Activated CD8-positive, alpha-beta T cell treated with anti-CD3 and anti-CD28 coated beads, Interleukin-2, amount 10 ng/mL, durations not matched to agents 7 days and 5 days (primary cell): ENCODE results near the gene EFTUD2. TPM values are rescaled to one million over a fixed set of nuclear protein-coding genes. Genes with fewer than 3 reads are reported as not detected.

Experiments
- ATAC-seq: fragments of 150-1000 bp; cut with Tn5 transposase; one replicate; pipeline ENCODE4 v1.10.0; 2021; ENCODE audit warnings: moderate library complexity
- CTCF ChIA-PET: fragments of 350-600 bp; sonication (Branson Sonifier 250); formaldehyde crosslinking; loops from one replicate; lab custom pipeline; 2021; ENCODE audit warnings: antibody characterized with exemption; lab: Charles Lee
- POLR2A ChIA-PET: fragments of 350-600 bp; sonication (Branson Sonifier 250); formaldehyde crosslinking; loops from one replicate; lab custom pipeline; 2021; ENCODE audit warnings: antibody characterized with exemption; lab: Charles Lee
- DNase-seq: peaks from one replicate; pipeline ENCODE4 v3.0.0-alpha.2; 2020
- H3K27ac Mint-ChIP-seq: one replicate; pipeline ENCODE4 v1.8.0; 2021; ENCODE audit warnings: mild to moderate bottlenecking, mixed read lengths
- H3K27me3 Mint-ChIP-seq: one replicate; pipeline ENCODE4 v1.8.0; 2021; ENCODE audit warnings: low read depth, mixed read lengths
- H3K36me3 Mint-ChIP-seq: one replicate; pipeline ENCODE4 v1.8.0; 2021; ENCODE audit warnings: low read depth, mixed read lengths
- H3K4me1 Mint-ChIP-seq: one replicate; pipeline ENCODE4 v1.8.0; 2021; ENCODE audit warnings: low read depth, mixed read lengths
- H3K4me3 Mint-ChIP-seq: one replicate; pipeline ENCODE4 v1.8.0; 2021; ENCODE audit warnings: mild to moderate bottlenecking, mixed read lengths
- H3K9me3 Mint-ChIP-seq: one replicate; pipeline ENCODE4 v1.8.0; 2022; ENCODE audit warnings: mixed read lengths; ENCODE audit not compliant: insufficient read depth
- total RNA-seq, 2 experiments: library from RNA; stranded (reverse); gene quantifications; one replicate each; pipeline ENCODE4 v1.2.3, GENCODE V29; 2021

Gene EFTUD2
- total RNA-seq, 2 experiments from 2014 or later = 148 to 156 TPM

DNA sequence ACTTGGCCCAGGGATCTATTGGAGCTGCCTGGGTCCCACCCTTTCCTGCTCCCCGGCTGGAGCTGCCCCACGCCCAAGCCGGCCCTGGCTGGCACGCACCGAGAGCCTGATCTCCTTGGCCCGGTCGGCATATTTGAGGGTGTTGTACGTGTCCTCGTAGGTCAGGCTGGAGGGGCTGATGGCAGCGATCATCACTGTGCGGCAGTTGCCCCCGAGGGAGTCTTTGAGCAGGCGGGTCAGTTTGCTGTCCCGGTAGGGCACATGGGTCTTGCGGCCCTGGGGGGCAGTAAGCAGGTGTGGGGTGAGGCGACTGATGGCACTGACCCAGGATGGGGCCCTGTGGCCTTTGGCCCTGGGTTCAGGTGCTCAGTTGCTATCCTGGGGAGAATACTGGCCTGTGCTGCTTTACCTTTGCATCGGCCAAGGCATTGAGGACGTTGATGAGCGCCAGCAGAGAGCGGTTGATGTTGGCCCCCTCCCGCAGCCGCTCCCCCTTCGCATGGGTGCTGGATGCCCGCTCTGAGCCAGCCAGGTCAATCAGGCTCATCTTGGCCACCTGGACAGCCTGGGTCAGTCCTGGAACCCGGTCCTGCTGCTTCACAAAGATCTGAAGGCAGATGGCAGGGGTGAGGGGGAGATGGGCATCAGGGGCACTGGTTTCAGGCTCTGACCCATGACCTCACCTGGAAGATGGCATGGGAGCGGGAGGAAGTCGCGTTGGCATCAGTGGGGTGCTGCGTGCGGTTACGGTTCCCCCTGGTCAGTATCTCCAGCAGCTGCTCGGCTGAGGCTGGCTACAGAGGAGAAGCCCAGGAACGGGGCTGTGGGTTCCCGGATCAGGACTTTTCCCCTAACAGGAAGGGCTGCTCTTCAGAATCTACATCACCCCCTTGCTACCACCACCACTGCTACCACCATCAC is 34.8 kb upstream of the EFTUD2 start:
- no peak for ATAC-seq
- H3K27ac Mint-ChIP-seq = no peak overlapping the region
- ChIA-PET POLR2A (no interaction called here), CTCF (no interaction called here)
- no peaks in the 10 kb centered on the region for H3K27me3 Mint-ChIP-seq
- H3K36me3 Mint-ChIP-seq = peaks cover 70% of the 10 kb centered on the region
- H3K9me3 Mint-ChIP-seq = no peaks in the 10 kb centered on the region
- H3K4me1 Mint-ChIP-seq = peaks cover 2% of the 10 kb centered on the region
- H3K4me3 Mint-ChIP-seq = no peak overlapping the region
- DNase-seq = no peak

DNA sequence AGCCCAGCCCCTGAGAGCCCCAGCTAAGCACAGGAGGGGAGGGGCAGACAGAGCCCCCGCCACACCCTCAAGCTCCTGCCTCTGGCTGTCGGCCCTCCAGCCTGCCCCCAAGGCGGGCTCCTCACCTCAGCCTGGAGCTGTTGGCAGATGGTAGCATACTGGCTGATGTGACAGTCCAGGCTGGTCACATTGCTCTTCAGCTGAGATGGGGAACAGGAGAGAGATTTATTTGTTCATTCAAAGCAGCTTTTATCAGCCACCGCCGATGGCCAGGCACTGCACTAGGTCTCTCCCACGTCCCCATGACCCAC is 33.5 kb upstream of the EFTUD2 start:
- no peak for DNase-seq
- POLR2A ChIA-PET = interaction anchor here (0.9 kb wide), 1 partner anchor 10 kb away, joined by 3 read pairs; no protein-coding TSS in a partner anchor
- no peak for ATAC-seq
- Mint-ChIP-seq H3K27ac (no peak overlapping the region), H3K4me1 (no peaks in the 10 kb centered on the region), H3K27me3 (no peaks in the 10 kb centered on the region), H3K4me3 (no peak overlapping the region), H3K9me3 (no peaks in the 10 kb centered on the region), H3K36me3 (peaks cover 72% of the 10 kb centered on the region)
- CTCF ChIA-PET = interaction anchor here (0.9 kb wide), 2 partner anchors 13 to 89 kb away, joined by 3 read pairs; no protein-coding TSS in a partner anchor

DNA sequence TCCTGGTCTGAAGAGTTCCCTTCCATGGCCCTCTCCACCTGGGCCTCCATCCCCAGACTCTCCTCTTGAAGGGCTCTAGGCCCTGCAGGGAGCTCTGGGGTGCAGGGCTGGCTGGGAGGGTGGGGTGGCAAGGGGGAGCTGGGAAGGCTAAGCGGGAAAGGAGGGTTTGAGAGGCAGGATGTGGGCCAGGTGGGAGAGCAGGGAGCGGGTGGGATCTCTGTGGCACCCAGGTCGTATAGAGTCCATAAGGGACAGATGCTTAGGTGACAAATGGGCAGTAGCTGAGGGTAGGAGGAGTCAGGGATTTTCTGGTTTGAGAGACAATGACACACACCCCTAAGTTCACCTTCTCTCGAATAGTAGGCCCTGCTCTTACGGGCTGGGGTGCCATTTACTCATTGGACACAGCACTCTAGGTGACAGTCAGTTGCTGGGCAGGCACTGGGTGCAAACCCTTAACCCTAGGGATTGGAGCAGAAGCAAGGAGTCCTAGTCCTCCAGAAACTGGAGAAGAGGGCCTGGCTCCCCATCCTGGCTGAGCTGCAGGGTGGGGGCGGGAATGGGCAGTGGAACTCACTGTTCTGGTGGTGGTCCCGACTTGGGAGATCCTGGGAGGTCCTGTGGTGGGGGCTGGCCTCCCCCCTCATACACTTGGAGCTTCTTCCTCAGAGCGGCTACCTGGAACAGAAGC is 33.0 kb upstream of the EFTUD2 start:
- CTCF ChIA-PET = interaction anchor here (0.9 kb wide), 2 partner anchors 12 to 89 kb away, joined by 3 read pairs; no protein-coding TSS in a partner anchor
- Mint-ChIP-seq H3K36me3 (peaks cover 74% of the 10 kb centered on the region), H3K4me3 (no peak overlapping the region), H3K4me1 (no peaks in the 10 kb centered on the region), H3K27ac (no peak overlapping the region), H3K9me3 (no peaks in the 10 kb centered on the region), H3K27me3 (no peaks in the 10 kb centered on the region)
- no peak for ATAC-seq
- no peak for DNase-seq
- POLR2A ChIA-PET = interaction anchor here (0.8 to 0.9 kb wide), 2 partner anchors 9 to 62 kb away, joined by 3 to 5 read pairs; no protein-coding TSS in a partner anchor

DNA sequence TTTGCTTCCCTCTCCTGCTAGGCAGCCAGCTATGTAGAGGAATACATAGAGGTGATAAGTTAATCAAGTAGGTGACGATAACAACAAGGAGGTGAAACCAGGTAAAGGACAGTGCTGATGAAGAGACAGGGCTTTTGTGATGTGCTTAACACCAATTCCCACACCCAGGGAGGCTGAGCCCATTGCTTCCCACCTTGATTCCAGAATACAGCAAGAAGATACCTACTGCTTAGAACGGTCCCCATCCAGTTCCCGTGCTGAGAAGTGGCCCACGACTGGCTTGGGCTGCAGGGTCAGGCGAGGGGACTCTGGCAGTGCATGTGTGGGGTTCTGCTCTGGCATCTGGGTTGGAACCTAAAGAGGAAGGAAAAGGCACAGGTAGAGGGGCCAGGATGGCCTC is 32.1 kb upstream of the EFTUD2 start:
- H3K27ac Mint-ChIP-seq = no peak overlapping the region
- no peaks in the 10 kb centered on the region for H3K4me1 Mint-ChIP-seq
- H3K4me3 Mint-ChIP-seq = no peak overlapping the region
- ChIA-PET CTCF (interaction anchor here (1.1 to 1.6 kb wide), 2 partner anchors 11 to 156 kb away, joined by 3 to 5 read pairs; no protein-coding TSS in a partner anchor), POLR2A (interaction anchor here (0.8 to 1.2 kb wide), 2 partner anchors 11 to 63 kb away, joined by 3 to 5 read pairs; no protein-coding TSS in a partner anchor)
- ATAC-seq = no peak
- no peaks in the 10 kb centered on the region for H3K9me3 Mint-ChIP-seq
- DNase-seq = no peak
- H3K36me3 Mint-ChIP-seq = peaks cover 77% of the 10 kb centered on the region
- no peaks in the 10 kb centered on the region for H3K27me3 Mint-ChIP-seq

DNA sequence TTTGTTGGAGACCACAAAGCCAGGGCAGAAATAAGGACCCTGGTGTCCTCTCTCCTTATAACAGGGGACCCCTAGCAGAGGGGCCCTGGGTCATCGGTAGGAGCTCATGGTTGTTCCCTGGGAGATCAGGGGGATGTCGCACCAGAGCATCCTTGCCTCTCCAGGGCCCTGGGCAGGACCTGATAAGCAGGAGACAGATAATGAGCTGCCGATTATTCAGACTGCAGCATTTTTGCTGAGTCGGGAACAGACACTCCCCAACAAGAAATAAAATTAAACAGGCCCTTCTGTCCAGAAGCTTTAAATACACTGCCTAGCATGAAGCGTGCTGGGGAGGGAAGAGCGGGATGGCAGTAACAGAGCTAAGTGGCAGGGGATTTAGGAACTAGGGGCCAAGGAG is 31.4 kb upstream of the EFTUD2 start:
- DNase-seq (no peak), ATAC-seq (no peak)
- peaks cover 78% of the 10 kb centered on the region for H3K36me3 Mint-ChIP-seq
- ChIA-PET CTCF (interaction anchor here (1.1 to 1.7 kb wide), 3 partner anchors 11 to 155 kb away, joined by 3 to 5 read pairs (median 5); no protein-coding TSS in a partner anchor), POLR2A (interaction anchor here (1.2 kb wide), 1 partner anchor 10 kb away, joined by 3 read pairs; no protein-coding TSS in a partner anchor)
- H3K4me3 Mint-ChIP-seq = no peak overlapping the region
- no peaks in the 10 kb centered on the region for H3K27me3 Mint-ChIP-seq
- no peak overlapping the region for H3K27ac Mint-ChIP-seq
- H3K4me1 Mint-ChIP-seq = no peaks in the 10 kb centered on the region
- no peaks in the 10 kb centered on the region for H3K9me3 Mint-ChIP-seq

DNA sequence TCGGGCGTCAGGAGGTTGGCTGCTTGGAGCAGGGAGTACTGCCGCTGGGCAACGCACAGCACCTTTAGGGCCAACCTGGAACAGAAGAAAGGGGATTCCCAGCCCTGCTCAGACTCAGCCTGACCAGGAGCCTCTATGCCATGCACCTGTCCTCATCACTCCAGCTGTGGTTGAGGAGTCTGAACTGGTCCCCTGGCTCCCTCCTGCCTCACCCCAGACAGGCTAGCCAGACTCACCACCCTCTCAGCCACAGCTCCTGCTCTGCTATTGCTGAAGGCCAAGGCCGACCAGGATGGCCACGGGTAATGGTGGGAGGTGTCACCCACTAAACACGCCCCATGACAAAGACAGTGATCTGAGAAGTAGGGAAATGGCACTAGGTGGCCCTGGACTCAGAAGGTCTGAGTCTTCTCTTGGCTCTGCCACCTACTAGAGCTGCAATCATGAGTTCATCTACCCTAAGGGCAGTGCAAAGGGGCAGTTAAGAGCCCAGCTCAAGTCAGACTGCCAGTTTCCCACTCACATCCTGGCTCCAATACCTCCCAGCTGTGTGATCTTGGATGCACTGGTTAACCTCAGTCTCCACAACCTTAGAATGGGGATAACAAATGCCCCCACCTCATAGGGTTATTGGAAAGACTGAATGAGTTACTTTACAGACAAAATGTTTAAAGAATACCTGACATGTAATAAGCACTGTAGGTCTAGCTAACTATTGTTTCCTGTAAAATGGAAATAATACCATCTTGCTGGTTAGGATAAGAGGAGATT is 29.9 kb upstream of the EFTUD2 start:
- no peaks in the 10 kb centered on the region for H3K27me3 Mint-ChIP-seq
- H3K4me3 Mint-ChIP-seq = no peak overlapping the region
- ChIA-PET CTCF (interaction anchor here (1.7 kb wide), 1 partner anchor 91 kb away, joined by 5 read pairs; no protein-coding TSS in a partner anchor), POLR2A (interaction anchor here (1.2 kb wide), 1 partner anchor 10 kb away, joined by 4 read pairs; no protein-coding TSS in a partner anchor)
- no peaks in the 10 kb centered on the region for H3K9me3 Mint-ChIP-seq
- H3K27ac Mint-ChIP-seq = no peak overlapping the region
- ATAC-seq (no peak), DNase-seq (no peak)
- no peaks in the 10 kb centered on the region for H3K4me1 Mint-ChIP-seq
- H3K36me3 Mint-ChIP-seq = peaks cover 71% of the 10 kb centered on the region

DNA sequence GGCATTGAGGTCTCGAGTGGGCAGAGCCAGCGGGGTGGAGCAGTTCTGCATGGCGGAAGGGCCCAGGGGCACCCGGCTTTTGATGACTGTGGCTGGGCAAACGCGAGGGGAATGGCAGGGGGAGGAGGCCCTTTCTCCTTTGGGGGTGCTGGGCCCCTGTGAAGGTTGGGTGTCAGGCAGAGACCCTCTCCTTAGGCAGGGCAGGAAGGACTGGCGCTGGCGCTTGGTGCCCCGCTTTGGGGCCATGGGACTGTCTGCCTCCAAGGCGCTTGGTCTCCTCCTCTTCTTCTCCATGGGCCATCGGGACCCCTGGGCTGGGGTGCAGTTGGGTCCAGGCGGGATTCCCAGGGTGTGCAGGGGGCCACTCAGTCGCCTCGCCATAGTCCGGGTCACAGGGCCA is 28.9 kb upstream of the EFTUD2 start:
- CTCF ChIA-PET = no interaction called here
- Mint-ChIP-seq H3K4me3 (no peak overlapping the region), H3K4me1 (no peaks in the 10 kb centered on the region), H3K36me3 (peaks cover 62% of the 10 kb centered on the region), H3K27me3 (no peaks in the 10 kb centered on the region), H3K27ac (no peak overlapping the region), H3K9me3 (no peaks in the 10 kb centered on the region)
- no peak for DNase-seq
- ATAC-seq = no peak
- POLR2A ChIA-PET = interaction anchor here (4.3 kb wide), 1 partner anchor 19 kb away, joined by 13 read pairs; the partner anchor contains the start of gene KIF18B

DNA sequence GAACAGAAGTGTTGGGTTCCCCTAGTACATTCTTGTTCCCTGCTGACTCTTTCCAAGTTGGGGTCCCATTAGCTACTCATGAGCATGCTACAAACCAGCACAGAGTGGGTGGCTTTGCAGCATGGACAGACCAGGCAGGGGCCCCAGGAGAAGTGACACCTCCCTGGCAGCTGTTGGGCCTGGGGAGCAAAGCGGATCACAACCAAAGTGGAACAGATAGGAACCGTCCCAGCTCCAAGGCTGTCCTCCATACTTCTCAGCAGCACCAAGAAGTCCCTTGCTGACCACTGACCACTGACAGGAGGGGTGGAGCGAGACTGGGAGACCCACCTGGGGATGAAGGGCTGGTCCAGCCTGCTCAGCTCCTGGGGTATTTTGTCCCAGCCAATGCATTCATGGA is 28.5 kb upstream of the EFTUD2 start:
- CTCF ChIA-PET = interaction anchor here (1.3 kb wide), 1 partner anchor 94 kb away, joined by 3 read pairs; no protein-coding TSS in a partner anchor
- H3K27ac Mint-ChIP-seq = no peak overlapping the region
- POLR2A ChIA-PET = interaction anchor here (4.3 kb wide), 1 partner anchor 20 kb away, joined by 13 read pairs; the partner anchor contains the start of gene KIF18B

DNA sequence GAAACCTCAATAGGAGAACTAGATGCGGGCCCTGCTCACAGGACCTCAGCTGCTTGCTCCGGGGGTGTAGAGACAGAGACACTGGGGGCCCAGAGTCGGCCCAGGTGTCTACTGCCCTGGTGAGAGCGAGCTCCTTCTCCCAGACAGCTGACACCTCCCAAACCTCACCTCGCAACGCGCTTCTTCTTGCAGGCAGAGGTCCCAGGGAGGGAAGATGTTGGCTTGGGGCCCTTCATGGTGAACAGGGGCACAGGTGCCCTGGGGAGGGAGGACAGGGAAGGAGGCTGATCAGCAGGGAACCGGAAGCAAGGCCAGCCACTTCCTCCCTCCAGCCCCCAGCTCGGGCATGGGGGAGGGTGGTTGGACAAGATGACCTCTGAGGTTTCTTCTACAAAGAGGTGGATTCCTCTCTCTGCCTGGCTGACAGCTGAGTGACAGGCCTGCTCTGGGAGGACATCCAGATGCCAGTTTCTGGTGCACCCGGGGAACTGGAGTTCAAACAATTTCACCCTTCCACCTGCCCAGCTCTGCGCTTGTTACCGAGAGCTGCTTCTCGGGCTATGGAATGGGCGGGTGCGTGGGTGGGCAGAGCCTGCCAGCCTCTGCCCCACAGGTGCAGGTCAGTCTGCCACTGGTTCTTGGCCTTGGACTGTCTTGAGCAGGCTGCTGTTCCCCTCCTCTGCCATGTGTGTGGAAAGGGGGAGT is 27.7 kb upstream of the EFTUD2 start:
- Mint-ChIP-seq H3K36me3 (peaks cover 57% of the 10 kb centered on the region), H3K27me3 (no peaks in the 10 kb centered on the region), H3K4me3 (no peak overlapping the region), H3K27ac (peak overlapping the region; percentile 61), H3K9me3 (no peaks in the 10 kb centered on the region), H3K4me1 (no peaks in the 10 kb centered on the region)
- CTCF ChIA-PET = interaction anchor here (1.3 kb wide), 1 partner anchor 94 kb away, joined by 3 read pairs; no protein-coding TSS in a partner anchor
- POLR2A ChIA-PET = interaction anchor here (0.6 to 4.3 kb wide), 3 partner anchors 10 to 171 kb away, joined by 3 to 13 read pairs (median 3); partner anchors contain the start of gene KIF18B
- DNase-seq (no peak), ATAC-seq (no peak)

More for the DNA sequence above, 28.5 kb upstream of the EFTUD2 start:
- peaks cover 61% of the 10 kb centered on the region for H3K36me3 Mint-ChIP-seq
- no peak overlapping the region for H3K4me3 Mint-ChIP-seq
- H3K27me3 Mint-ChIP-seq = no peaks in the 10 kb centered on the region
- H3K9me3 Mint-ChIP-seq = no peaks in the 10 kb centered on the region
- DNase-seq = no peak
- no peak for ATAC-seq
- H3K4me1 Mint-ChIP-seq = no peaks in the 10 kb centered on the region
